ENCODE data around the gene SLC4A7. TPM values are rescaled to one million over a fixed set of nuclear protein-coding genes. Genes with fewer than 3 reads are reported as not detected.

Gene SLC4A7
- total and polyA plus RNA-seq, 7 donors, result 1.4 to 26.6 (median 13.3) TPM

- H3K9me3 ChIP-seq, result no peaks in the 10 kb centered on the region
- H3K27me3 ChIP-seq (ENCODE audit: insufficient read depth in 3 of 3, low read length in 2 of 3), result no peaks in the 10 kb centered on the region
- WGBS, 3 donors, result 69 to 86% (median 81%) methylated on average over 6 of the region's 6 CpGs
- no peak overlapping the region for H3K27ac ChIP-seq
- DNase-seq (no peak), ATAC-seq (no peak)
- no peak overlapping the region for H3K4me3 ChIP-seq
- intact Hi-C loops (cut with DNase I), result no loop called here
- TF ChIP-seq CTCF (IDR thresholded peaks at IDR 0.05), result no peak
- H3K4me1 ChIP-seq, result peaks cover 8% of the 10 kb centered on the region
- no peaks in the 10 kb centered on the region for H3K36me3 ChIP-seq (ENCODE audit: insufficient read depth in 1 of 2, low read depth in 1 of 2)
Measured at GRCh38 chr3:27471923-27472550, 12.1 kb downstream of the SLC4A7 start.

DNA sequence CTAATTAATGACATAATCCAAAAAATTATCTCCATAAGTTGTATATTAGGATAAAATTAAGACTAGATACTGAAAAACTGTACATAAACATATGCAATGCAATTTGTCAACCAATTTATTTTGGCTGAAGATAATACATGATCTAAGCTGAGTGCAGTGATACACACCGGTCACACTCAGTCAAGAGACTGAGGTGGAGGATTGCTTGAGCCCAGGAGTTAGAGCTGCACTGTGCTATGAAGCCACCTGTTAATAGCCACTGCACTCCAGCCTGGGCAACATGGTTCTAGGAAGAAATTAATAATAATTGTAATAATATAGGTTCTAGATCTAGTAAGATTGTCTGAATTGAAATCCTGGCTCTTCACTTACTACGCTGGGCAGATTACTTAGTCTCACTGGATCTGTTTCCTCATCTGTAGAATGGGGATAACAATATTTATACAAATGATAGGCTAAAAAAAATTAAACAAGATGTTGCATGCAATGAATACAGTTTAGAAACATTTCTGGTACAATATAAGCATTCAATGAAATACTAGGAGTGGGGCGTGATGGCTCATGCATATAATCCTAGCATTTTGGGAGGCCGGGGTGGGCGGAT, 15.8 kb downstream of the SLC4A7 start:
- Histone ChIP-seq H3K4me3 (no peak overlapping the region), H3K36me3 (ENCODE audit: insufficient read depth in 1 of 2, low read depth in 1 of 2) (no peaks in the 10 kb centered on the region), H3K27ac (no peak overlapping the region), H3K4me1 (peaks cover 12% of the 10 kb centered on the region), H3K9me3 (no peaks in the 10 kb centered on the region), H3K27me3 (ENCODE audit: insufficient read depth in 3 of 3, low read length in 2 of 3) (no peaks in the 10 kb centered on the region)
- no peak for TF ChIP-seq CTCF (IDR thresholded peaks at IDR 0.05)
- ATAC-seq, result peak in 1 of 4 donors; percentile 50
- DNase-seq, result no peak
- WGBS, 3 donors, result 97 to 99% (median 97%) methylated on average over 5 of the region's 5 CpGs
- intact Hi-C loops (cut with DNase I), result loop anchor here in 1 of 2 donors (5.0 kb wide), 1 partner anchor 156 kb away; no protein-coding TSS in a partner anchor

DNA sequence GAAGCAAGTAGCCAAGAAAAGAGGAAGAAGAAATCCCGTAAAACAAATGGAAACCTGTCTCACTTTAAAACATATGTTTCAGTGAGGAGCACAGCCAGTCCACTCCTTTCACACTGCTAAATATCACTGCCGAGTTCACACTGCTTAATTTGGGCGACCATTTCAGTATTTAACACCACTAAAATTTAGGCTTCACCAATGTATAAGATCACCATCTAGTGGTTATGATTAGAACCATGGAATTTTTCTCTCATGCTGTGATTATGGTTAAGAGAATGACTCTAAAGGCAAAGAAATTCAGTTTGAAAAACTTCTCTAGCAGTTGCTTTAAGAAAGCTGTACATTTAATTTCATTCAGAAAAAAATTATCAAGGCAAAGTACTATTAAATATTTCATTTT, 16.6 kb downstream of the SLC4A7 start:
- WGBS, 3 donors, result 14 to 24% (median 20%) methylated on average over 3 of the region's 3 CpGs
- peak overlapping the region; percentile 31 for H3K27ac ChIP-seq

DNA sequence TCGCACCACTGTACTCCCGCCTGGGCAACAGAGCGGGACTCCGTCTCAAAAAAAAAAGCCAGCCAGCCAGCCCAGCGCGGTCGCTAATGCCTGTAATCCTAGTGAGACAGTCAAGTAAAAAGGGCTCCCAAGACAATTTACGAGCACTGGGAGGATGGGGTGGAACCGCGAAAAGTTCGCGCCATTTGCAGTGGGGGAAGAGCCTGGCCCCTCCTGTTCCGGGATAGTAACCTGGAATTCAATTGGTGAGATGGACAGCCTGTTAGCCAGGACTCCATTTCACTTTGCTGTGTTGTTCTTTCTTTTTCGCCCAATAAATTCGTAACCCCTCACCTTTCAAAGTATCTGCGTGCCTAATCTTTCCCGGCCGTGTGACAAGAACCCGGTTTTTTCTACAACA, 19.5 kb downstream of the SLC4A7 start:
- Histone ChIP-seq H3K27me3 (ENCODE audit: insufficient read depth in 3 of 3, low read length in 2 of 3) (no peaks in the 10 kb centered on the region), H3K27ac (no peak overlapping the region), H3K36me3 (ENCODE audit: insufficient read depth in 1 of 2, low read depth in 1 of 2) (no peaks in the 10 kb centered on the region), H3K4me1 (peaks cover 12% of the 10 kb centered on the region), H3K4me3 (no peak overlapping the region), H3K9me3 (no peaks in the 10 kb centered on the region)
- 97 to 98% (median 98%) methylated on average over 19 of the region's 19 CpGs for WGBS, 3 donors
- ATAC-seq, result no peak
- TF ChIP-seq CTCF (IDR thresholded peaks at IDR 0.05), result no peak
- intact Hi-C loops (cut with DNase I), result loop anchor here in 1 of 2 donors (5.0 kb wide), 1 partner anchor 152 kb away; no protein-coding TSS in a partner anchor
- no peak for DNase-seq

More for the DNA sequence above, 16.6 kb downstream of the SLC4A7 start:
- no peak for DNase-seq
- intact Hi-C loops (cut with DNase I), result loop anchor here (2.0 to 5.0 kb wide), 2 partner anchors 153 to 155 kb away; no protein-coding TSS in a partner anchor
- ATAC-seq, result peak; percentile 56 to 91 (median 76)
- Histone ChIP-seq H3K4me1 (peaks cover 12% of the 10 kb centered on the region), H3K36me3 (ENCODE audit: insufficient read depth in 1 of 2, low read depth in 1 of 2) (no peaks in the 10 kb centered on the region), H3K4me3 (peak overlapping the region; percentile 37), H3K9me3 (no peaks in the 10 kb centered on the region), H3K27me3 (ENCODE audit: insufficient read depth in 3 of 3, low read length in 2 of 3) (no peaks in the 10 kb centered on the region)
- peak; percentile 60 for TF ChIP-seq CTCF (IDR thresholded peaks at IDR 0.05)
